ENCODE measurements around the gene LHX1.

The LHX1 gene

GRCh38 chr17:36937001-36937958 lies at the start of gene LHX1:
LHX1 (plus strand) TSS chr17:36937475; CDS start chr17:36938198, 723 bp downstream.
- DNase-seq, result no peak

DNA sequence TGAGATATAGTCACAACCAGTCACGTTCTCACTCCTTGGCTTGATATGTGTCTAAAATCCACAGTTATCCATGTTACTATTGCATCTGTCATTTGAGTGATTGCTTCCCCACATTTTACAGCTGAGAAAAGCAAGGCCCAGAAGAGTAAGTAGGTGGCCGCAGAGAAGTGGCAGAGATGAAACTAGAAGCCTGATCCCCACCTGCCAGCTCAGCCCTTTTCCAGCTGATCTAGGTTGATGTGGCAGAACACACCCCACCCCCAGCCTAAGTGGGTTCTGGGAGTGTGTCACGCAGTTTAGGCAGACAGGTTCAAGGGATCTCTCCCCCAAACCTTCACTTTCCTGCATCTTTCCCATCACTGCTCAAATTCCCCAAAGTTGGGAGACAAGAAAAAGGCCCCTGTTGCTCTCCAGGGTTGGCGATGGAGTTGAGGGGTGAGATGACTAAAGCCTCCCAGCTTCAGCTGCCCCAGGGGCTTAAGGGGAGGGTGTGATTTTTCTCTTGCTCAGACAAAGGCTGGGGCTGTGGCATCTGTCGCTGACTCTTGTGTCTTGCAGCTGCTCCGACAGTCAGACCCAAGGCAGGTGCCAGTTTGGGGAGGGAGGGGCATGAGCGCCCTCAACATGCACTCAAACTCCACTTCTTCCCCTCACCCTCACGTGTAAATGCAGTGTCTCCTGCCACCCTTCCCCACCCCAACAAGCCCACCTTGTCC lies 48.9 kb upstream of the LHX1 start:
- DNase-seq, result no peak

DNA sequence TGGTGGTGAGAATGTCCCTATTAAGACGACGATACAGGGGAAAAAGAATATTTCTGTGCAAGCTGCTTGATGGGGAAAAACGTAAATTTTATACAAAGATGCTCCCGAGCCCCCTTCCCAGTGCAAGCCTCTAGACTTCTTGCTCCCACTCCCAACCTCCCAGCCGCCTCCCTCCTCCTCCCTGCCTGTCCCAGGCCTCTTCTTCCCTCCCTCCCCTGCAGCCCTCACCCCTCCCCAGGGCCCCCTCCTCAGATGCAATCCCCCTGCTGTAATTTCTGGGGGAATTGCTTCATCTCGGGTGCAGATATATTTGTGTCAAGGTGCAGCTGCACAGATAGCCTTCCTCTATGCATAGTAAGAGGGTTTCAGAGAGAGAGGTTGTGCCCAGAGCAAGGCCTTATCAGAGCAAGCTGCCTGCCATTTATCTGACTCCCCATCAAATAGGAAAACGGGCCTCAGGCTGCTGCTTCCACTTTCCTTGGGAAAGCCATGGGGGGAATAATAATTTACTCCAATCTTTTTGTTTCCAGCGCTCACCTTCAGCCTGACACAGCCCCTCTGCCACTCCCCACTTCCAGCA lies 47.4 kb upstream of the LHX1 start:
- DNase-seq, result no peak

GRCh38 chr17:36890398-36891168 lies 46.7 kb upstream of the LHX1 start:
- no peak for DNase-seq

DNA sequence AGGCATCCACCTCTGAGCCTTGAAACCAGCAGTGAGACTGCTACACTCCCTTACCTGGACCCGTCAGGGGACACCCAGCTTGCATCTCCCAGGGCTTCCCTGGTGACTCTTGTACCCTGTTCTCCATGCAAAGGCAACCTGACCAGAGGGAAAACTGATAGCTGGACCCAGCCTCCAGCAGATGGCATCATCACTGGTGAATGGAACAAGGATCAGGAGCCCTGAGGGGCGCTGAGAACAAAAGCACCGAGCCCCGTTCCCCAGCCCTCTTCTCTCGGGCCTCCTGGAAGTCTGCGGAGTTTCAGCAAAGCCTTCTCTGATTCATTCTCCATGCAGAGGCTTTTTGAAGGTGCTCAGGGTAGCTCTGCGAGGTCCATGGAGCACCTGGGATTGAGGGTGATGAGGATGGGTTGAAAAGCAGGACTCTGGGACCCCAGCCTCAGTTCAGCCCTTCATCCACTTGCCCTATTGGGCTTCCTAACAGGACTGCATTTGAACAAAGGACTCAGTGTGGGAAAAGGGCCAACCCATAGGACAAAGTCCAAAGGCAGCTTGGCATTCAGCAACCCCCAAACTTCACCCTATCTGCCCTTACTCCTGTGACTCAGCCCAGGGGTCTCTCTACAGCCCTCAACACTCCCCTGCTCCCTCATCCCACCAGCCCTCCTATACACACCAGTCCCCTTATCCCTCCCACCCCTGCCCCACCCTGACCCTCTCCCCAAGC lies 45.0 kb upstream of the LHX1 start:
- DNase-seq, result no peak

- no peak for DNase-seq
Observed at GRCh38 chr17:36894177-36894576, 43.1 kb upstream of the LHX1 start.

GRCh38 chr17:36894925-36895324 lies 42.4 kb upstream of the LHX1 start:
- no peak for DNase-seq

GRCh38 chr17:36899250-36900159 lies 37.8 kb upstream of the LHX1 start:
- no peak for DNase-seq

DNA sequence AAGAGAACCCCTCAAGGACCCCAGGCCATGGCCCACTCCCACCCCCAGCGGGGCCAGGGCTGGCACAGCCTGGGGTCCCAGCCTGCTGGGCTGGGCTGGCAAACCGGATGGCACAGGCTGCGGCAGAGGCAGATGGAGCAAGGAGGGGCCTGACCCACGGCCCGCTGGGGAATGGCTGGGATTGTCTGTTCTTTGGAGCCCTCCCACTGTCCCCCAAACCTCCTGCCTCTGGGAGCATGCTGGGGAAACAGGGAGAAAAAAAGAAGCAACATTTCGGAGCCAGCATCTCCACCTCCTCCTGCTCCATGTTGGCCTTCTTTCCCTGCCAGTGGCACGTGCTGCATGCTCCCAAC lies 37.1 kb upstream of the LHX1 start:
- no peak for DNase-seq

DNA sequence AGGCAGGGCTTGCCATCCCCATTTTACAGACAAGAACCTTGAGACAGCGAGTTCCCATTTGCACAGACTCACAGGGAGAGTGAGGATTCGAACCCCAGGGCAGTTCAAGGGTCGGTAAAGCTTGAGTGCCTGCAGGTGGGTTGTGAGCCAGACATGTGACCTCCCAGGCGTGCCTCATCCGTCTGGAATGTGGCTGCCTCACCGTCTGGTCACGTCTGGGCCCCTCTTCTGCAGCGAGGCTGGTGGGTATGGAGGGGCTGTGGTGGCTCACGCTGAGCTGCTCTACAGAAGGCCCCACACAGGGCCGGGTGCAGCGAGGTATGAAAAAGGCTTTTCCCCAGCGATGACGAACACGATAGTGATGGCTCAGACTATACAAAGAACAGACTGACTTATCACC lies 35.8 kb upstream of the LHX1 start:
- DNase-seq, result no peak

DNA sequence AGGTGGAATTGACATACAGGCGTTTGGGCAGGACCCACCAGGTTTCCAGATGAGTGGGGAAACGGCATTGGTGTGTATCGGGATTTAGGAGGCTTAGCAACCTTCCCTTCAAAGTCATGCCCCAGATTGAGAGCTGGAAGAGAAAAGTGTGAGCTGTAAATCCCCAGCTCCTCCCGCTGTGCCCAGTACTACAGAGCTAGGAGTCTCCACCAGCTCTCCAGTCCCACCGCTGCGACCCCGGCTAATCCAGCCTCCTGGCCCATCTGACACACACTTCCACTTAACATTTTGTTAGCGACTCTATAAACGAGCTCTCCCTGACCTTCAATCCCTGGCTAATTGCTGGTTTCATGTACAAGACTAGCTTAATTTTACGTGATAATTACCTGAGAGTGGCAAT lies 29.9 kb upstream of the LHX1 start:
- DNase-seq, result no peak

DNA sequence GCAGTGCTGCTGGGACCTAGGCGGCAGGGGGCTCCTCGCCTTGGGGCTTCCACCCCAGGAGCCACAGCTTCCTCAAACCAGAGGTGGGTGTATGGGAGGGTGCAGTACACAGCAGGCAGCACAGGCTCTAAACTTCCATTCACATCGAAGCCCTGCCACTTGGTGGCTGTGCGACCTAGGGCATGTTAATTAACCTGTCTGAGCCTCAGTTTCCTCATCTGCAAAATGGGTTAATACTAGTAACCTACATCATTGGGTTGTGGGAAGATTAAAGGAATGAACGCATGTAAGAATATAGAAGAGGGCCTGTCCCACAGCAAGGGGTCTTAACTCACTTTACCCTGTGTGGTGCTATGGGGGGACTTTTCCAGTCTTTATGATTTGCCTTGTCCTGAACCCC lies 26.8 kb upstream of the LHX1 start:
- no peak for DNase-seq

DNA sequence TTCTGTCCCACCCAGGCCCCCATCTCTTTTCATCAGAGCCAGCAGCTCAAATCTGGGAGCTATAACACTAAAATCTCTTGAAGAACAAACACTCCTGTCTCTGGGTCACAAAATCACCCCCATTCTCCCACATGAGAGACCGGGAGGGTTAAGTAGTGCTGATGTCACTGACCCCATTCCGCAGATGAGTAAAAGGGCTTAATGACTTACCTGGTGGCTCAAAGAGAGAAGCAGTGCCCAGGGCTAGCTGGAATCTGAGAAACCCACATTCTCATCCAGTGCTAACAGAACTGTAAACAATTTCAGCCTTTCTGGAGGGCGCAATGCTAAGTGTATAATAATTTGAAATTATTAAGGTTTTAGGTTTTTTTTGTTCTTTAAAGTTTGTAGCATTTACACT lies 26.3 kb upstream of the LHX1 start:
- DNase-seq, result no peak

DNA sequence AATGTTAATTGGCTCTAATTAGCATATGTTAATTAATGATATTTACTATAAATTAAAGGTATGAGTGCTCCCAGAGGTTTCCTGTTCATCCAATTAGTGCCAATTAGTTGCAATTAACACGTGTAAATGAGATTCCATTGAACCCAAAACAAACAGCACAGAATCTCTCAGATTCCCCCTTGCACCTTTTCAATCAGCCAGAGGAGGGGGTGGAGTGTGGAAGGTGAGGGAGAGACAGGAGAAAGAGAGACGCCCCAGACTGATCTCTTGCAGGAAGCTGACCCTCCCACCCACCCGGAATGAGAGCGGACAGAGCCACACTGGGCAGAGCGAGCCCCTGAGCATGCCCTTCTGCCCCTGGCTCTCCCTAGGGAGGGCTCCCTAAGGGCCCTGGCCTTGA lies 24.1 kb upstream of the LHX1 start:
- no peak for DNase-seq

GRCh38 chr17:36918211-36918691 lies 19.0 kb upstream of the LHX1 start:
- no peak for DNase-seq

DNA sequence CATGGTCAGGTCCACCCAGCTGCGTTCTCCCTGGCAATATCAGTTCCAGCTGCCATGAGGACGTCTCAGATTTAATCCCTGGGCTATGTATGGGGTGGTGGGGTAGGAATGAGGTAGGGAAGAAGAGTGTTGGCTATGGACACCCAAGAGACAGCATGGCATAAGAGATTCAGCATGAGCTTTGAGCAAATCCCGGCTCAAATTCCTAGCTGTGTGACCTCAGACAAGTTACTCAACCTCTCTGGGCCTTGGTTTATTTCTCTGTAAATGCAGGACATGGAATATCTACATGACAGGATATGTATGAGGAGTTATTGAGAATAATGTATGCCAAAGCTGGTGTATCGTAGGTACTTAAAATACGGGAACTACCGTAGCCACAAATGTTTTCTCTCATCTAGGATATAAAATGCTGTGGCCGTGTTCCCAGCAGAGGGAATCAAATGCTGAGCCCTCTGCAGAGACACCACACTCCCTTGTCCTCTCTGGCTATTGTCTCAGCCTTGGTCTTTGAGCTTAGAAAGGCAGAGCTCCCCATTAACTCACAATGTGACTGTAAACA lies 17.8 kb upstream of the LHX1 start:
- no peak for DNase-seq

- no peak for DNase-seq
Observed at GRCh38 chr17:36920032-36921005, 17.0 kb upstream of the LHX1 start.

DNA sequence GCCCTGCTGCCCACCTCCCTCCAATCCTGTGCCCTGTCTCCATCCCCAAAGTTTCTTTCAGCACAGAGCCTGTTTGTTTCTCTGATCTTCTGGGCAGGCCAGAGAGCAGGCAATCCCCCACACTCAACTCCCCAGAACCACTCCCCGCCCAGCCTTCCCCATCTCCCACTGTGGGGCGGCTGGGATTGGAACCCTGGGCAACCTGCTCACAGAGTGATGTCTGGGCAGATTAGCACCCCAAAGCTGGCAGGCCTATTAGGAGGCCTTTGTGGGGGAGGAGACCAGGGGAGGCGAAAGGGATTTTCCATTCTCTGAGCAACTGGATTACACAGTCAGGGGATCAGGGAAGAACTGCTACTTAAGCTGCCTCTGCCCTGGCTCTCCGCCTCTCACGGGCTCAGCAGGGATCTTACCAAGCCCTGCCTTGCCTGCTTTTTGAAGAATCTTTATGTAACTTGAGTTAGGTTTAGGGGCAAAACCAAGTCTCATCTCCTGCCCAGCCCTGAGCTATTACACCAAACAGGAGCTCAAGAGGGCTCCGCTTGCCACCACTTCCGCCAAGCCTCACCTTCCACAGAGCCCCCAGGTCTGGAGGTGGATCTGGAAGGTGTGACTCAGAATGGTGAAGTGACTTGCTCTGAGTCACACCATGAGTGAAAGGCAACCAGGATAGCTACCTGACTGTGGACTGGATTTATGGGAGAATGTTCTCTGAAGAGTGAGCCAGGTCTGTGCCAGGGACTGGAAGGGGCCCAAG lies 16.0 kb upstream of the LHX1 start:
- DNase-seq, result no peak

- DNase-seq, result no peak
Observed at GRCh38 chr17:36922175-36922574, 15.1 kb upstream of the LHX1 start.
